AG04450 (cell line): Measurements from ENCODE around the gene DYRK1A. TPM values are rescaled to one million over a fixed set of nuclear protein-coding genes. Genes with fewer than 3 reads are reported as not detected.
A peak's percentile ranks its signal among the peaks of the same experiment; 100 is the strongest.

ENCODE experiments used
- CTCF ChIA-PET: fragments of 300-600, 350-600 bp; formaldehyde crosslinking; extraction: SDS; loops from one replicate; lab custom pipeline; 2022; ENCODE audit warnings: antibody characterized with exemption, inconsistent platforms; lab: Charles Lee
- POLR2A ChIA-PET: fragments of 350-600 bp; formaldehyde crosslinking; extraction: SDS; loops from one replicate; lab custom pipeline; 2021; ENCODE audit warnings: antibody characterized with exemption, inconsistent platforms; lab: Yijun Ruan, JAX
- DNase-seq: peaks from one replicate; pipeline ENCODE4 v3.0.0-alpha.2; 2011; ENCODE audit warnings: low read depth, low spot score
- H3K27ac ChIP-seq: one replicate; pipeline ENCODE4 v1.5.1; 2012; ENCODE audit warnings: low read depth, low read length, control low read depth
- H3K27me3 ChIP-seq: one replicate; pipeline ENCODE4 v1.6.0; 2012; ENCODE audit warnings: low read length; ENCODE audit not compliant: control insufficient read depth, insufficient read depth
- H3K4me3 ChIP-seq: 2 replicates; pipeline ENCODE4 v1.5.1; 2011; ENCODE audit warnings: mild to moderate bottlenecking, low read depth, low read length, control low read depth
- H3K9me3 ChIP-seq: 2 replicates; pipeline ENCODE4 v1.5.1; 2012; ENCODE audit warnings: low read length; ENCODE audit not compliant: control insufficient read depth, insufficient read depth
- polyA plus RNA-seq: library from polyadenylated mRNA; depleted of rRNA; stranded (reverse); fragments of >200 nt; gene quantifications from 2 replicates; pipeline ENCODE4 v1.2.3, GENCODE V29; 2011
- TF ChIP-seq, protein P1 (sequence below): IDR thresholded peaks from 2 replicates; pipeline ENCODE4 v1.5.1; 2011; ENCODE audit warnings: low read depth, low read length, control low read depth, inconsistent platforms

The DYRK1A gene
- polyA plus RNA-seq, 1 experiment = 33.1 TPM

DNA sequence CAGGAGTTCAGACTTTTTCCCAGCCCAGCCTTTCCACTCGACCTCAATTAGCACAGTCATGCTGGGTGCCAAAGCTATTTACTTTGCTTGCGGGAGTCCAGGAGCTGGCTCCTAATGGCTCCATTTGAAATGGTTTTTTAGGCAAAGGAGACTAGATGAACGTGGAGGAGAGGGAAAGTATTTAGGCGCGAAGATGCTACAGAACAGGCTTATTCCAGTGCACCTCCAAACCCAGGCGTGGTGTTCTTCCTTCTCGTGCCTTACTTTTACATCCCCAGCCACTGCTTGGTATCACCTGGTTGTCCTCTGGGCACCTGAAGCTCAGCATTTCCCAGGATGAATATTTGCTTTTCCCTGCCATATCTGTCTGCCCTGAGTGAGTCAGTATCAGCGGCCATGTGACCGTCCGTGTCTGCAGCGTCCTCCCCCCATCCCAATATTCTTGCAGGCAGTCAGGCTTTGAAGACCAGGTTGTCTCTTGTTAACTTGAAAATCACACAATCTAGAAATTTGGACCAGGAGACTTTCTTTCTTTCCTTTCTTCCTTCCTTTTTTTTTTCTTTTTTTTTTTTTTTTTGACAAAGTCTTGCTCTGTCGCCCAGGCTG, 198.5 kb downstream of the DYRK1A start:
- TF ChIP-seq, protein P1, sequence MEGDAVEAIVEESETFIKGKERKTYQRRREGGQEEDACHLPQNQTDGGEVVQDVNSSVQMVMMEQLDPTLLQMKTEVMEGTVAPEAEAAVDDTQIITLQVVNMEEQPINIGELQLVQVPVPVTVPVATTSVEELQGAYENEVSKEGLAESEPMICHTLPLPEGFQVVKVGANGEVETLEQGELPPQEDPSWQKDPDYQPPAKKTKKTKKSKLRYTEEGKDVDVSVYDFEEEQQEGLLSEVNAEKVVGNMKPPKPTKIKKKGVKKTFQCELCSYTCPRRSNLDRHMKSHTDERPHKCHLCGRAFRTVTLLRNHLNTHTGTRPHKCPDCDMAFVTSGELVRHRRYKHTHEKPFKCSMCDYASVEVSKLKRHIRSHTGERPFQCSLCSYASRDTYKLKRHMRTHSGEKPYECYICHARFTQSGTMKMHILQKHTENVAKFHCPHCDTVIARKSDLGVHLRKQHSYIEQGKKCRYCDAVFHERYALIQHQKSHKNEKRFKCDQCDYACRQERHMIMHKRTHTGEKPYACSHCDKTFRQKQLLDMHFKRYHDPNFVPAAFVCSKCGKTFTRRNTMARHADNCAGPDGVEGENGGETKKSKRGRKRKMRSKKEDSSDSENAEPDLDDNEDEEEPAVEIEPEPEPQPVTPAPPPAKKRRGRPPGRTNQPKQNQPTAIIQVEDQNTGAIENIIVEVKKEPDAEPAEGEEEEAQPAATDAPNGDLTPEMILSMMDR = no peak
- Histone ChIP-seq H3K27ac (peak overlapping the region; percentile 99), H3K9me3 (peaks cover 7% of the 10 kb centered on the region), H3K27me3 (peaks cover 2% of the 10 kb centered on the region), H3K4me3 (peak overlapping the region; percentile 81)
- ChIA-PET POLR2A (interaction anchor here (0.6 to 1.8 kb wide), 11 partner anchors 26 to 724 kb away, joined by 3 to 16 read pairs (median 3); partner anchors contain the start of gene VPS26C), CTCF (no interaction called here)
- no peak for DNase-seq

DNA sequence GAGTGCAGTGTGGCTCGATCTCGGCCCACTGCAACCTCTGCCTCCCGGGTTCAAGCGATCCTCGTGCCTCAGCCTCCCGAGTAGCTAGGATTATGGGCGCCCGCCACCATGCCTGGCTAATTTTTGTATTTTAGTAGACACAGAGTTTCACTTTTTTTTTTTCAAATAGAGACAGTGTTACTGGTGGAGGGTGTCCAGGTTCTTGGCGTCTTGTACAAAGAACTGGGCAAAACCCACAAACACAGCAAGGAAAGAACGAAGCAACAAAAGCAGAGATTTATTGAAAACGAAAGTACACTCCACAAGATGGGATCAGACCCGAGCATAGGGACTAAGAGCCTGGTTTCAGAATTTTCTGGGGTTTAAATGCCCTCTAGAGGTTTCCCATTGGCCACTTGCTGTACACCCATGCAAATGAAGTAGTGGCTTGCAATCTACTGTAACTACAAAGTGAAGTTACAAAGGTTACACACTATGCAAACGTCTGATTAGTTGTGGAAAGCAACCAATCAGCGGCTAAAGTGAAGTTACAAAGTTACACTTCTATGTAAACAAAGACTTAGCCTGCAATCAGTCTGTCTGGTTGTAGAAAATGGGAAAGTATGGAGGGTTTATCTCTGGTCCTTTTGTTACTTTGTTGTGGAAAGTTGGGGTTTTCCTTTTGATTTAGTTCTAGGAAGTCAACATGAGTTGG, 199.1 kb downstream of the DYRK1A start:
- no peak overlapping the region for H3K27ac ChIP-seq
- H3K4me3 ChIP-seq = no peak overlapping the region
- H3K9me3 ChIP-seq = peaks cover 7% of the 10 kb centered on the region
- H3K27me3 ChIP-seq = no peaks in the 10 kb centered on the region
- POLR2A ChIA-PET = no interaction called here
- TF ChIP-seq, protein P1 = no peak
- no peak for DNase-seq
- CTCF ChIA-PET = no interaction called here

DNA sequence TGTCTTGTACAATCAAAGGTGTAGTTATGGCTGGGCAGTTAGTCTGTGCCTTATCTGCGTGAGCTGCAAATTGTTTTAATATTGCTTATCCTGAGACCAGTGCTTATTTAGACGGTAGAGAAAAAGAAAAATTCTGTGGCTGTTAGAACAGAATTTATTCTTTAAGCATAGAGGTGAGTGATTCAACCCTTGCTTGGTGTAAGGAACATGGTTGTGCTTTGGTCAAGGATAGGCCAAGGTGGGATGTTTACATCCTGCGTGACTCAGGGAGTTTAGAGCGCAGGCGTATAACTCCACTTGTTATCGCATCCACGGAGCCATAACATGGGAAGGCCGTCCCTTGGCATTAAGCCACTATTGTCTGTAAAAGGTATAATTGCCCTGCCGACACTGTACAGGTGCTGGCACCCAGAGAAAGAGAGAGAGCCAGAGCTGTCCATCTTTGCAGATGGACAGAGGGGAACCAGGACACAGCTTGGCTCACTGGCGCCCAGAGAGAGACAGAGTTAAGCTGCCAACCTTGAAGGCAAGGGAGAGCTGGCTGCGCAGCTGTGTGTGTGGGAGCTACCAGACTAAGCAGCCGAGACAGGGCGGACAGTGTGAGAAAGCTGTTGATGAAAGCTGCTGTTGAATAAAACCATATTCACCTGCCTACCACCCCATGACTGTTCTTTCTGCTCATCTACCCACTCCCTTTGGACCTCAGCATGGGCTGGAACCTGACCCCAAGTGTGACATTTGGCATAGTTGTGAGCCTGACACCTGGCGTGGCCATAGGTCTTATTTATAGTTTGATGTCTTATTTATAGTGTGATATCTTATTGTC, 200.4 kb downstream of the DYRK1A start:
- peaks cover 7% of the 10 kb centered on the region for H3K9me3 ChIP-seq
- H3K27ac ChIP-seq = no peak overlapping the region
- ChIA-PET POLR2A (no interaction called here), CTCF (interaction anchor here (0.6 to 0.9 kb wide), 3 partner anchors 107 to 767 kb away, joined by 3 to 5 read pairs (median 4); no protein-coding TSS in a partner anchor)
- TF ChIP-seq, protein P1 = no peak
- DNase-seq = no peak
- no peak overlapping the region for H3K4me3 ChIP-seq
- H3K27me3 ChIP-seq = peaks cover 5% of the 10 kb centered on the region

DNA sequence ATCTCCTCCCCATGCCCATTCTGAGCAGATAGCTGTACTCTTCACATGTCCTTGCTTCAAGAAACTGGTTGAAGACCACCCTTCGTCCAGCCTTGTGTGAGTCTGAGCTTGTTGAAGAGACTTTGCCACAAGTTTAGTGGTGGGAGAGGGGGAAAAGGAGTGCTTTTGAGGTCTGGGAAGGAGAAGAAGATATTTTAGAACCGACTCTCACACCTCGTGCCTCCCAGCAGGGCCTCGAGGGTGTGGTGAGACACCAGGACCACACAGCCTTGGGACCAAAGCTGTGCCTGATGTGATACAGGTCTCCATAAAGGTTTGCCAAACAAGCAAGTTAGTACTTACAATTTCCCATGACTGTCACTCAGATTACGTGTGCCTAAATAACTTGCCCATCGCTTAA, 201.8 kb downstream of the DYRK1A start:
- POLR2A ChIA-PET = no interaction called here
- CTCF ChIA-PET = no interaction called here
- H3K9me3 ChIP-seq = peaks cover 2% of the 10 kb centered on the region; the same call in 1 of the 2 replicates
- H3K27ac ChIP-seq = no peak overlapping the region
- H3K4me3 ChIP-seq = no peak overlapping the region
- peaks cover 5% of the 10 kb centered on the region for H3K27me3 ChIP-seq
- TF ChIP-seq, protein P1 = no peak
- DNase-seq = no peak
